GM13976 (cell line): ENCODE results near the gene ENTPD6.
"Not testable (repeated sequence)": the region's sequence is repeated elsewhere in the genome, so short reads cannot be mapped to it uniquely, and the experiment has no call there.

Experiments
- DNase-seq: peaks from one replicate; pipeline ENCODE4 v3.0.0; 2012; ENCODE audit warnings: low spot score
- in situ Hi-C: fragments of 300-500 bp; cut with MboI; formaldehyde crosslinking; loops from one replicate; pipeline ENCODE4 v1.12.0; 2022; ENCODE audit warnings: low sequenced_read_pairs, mixed read lengths, inconsistent platforms; ENCODE audit not compliant: unreplicated experiment
- TF ChIP-seq, protein P1 (sequence below): IDR thresholded peaks from 2 replicates; pipeline ENCODE4 v1.5.1; 2012; ENCODE audit warnings: borderline replicate concordance, mild to moderate bottlenecking; ENCODE audit not compliant: insufficient read depth; ENCODE audit errors: extremely low read depth, missing control alignments, control extremely low read depth

Gene ENTPD6

GRCh38 chr20:25236450-25237304 lies 41.2 kb downstream of the ENTPD6 start:
- no peak for DNase-seq
- TF ChIP-seq, protein P1, sequence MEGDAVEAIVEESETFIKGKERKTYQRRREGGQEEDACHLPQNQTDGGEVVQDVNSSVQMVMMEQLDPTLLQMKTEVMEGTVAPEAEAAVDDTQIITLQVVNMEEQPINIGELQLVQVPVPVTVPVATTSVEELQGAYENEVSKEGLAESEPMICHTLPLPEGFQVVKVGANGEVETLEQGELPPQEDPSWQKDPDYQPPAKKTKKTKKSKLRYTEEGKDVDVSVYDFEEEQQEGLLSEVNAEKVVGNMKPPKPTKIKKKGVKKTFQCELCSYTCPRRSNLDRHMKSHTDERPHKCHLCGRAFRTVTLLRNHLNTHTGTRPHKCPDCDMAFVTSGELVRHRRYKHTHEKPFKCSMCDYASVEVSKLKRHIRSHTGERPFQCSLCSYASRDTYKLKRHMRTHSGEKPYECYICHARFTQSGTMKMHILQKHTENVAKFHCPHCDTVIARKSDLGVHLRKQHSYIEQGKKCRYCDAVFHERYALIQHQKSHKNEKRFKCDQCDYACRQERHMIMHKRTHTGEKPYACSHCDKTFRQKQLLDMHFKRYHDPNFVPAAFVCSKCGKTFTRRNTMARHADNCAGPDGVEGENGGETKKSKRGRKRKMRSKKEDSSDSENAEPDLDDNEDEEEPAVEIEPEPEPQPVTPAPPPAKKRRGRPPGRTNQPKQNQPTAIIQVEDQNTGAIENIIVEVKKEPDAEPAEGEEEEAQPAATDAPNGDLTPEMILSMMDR: no peak
- in situ Hi-C loops: no loop called here

DNA sequence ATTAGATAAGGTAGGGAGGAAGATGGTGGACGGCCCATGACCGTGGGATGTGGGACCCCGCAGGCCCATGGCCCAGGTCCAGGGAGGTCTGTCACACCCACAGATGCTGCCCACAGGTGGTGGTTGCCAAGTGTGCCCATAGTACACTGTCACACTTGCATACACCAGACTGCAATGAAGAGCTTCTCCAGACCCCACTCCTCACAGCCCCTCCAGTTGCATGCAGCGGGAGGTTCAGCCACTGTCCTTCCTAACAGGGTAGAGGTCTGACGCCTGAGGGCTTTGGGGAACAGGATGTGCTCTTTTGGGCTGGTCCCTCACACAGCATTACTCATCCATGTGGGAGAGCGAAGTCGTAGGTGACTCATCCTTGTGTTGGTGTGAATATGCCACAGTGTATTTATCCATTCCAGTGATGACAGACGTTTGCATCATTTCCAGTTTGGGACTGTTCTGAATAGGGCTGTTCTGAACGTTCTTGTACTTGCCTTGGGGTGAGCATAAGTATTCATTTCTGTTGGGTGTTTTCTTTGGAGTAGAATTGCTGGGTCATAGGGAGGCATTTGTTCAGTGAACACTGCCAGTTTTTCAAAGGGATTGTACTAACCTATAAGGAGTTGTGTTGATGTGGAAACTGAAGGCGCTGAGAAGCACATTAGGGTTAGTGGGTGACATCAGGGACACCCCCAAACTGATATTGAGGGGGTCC lies 42.3 kb downstream of the ENTPD6 start:
- DNase-seq: no peak
- in situ Hi-C loops: no loop called here
- TF ChIP-seq, protein P1: no peak

DNA sequence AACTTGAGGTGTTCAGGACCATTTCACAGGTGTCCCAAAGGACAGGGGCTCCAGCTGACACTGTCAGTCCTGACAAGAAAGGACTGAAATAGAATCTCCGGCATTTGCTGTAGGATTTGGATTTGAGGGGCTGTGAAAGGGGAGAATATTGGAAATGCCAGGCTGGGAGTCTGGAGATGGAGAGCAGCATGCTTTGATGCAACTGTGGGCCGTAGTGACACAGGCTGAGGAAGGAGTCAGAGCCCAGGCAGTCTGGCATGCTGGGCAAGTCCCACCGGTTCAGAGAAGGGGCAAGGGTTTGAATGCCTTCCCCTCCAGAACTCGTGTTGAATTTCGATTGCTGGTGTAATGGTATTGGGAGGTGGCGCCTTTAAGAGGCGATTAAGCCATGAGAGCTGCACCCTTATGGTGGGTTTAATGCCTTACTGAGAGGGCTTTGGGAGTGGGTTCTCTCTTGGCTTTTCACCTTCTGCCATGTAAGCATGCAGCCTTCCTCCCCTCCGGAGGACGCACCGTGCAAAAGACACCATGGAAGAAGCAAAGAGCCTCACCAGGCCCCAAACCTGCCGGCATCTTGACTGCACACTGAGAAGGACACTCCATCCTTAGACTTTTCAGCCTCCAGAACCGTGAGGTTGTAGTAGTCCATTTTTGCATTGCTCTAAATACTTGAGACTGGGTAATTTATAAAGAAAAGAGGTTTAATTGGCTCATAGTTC lies 43.0 kb downstream of the ENTPD6 start:
- DNase-seq: no peak
- in situ Hi-C loops: no loop called here
- TF ChIP-seq, protein P1: no peak

- TF ChIP-seq, protein P1: no peak
- in situ Hi-C loops: no loop called here
- no peak for DNase-seq
Observed at GRCh38 chr20:25239387-25240370, 44.2 kb downstream of the ENTPD6 start.

DNA sequence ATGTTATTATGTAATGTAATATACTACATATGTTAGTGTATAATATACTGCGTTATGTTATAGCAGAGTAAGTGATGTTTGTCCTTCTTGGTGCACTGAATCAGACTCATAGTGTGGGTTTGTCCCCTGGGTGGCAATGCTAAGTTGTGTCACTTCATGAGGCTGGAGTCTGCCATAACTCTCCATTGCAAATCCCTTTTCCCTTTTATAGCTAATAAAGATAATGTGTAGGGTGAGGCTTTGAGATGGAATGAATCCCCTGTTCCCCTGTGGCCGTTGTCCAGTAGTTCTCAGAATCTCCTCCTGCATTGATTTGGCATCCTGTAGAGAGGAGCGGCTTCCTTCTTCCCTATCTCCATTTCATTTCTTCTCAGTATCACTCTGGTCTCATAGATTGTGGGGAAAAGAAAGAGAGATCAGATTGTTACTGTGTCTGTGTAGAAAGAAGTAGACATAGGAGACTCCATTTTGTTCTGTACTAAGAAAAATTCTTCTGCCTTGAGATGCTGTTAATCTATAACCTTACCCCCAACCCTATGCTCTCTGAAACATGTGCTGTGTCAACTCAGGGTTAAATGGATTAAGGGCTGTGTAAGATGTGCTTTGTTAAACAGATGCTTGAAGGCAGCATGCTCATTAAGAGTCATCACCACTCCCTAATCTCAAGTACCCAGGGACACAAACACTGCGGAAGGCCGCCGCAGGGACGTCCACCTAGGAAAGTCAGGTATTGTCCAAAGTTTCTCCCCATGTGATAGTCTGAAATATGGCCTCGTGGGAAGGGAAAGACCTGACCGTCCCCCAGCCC lies 45.5 kb downstream of the ENTPD6 start:
- DNase-seq, in situ Hi-C loops: not testable (repeated sequence)

GRCh38 chr20:25241659-25241955 lies 46.1 kb downstream of the ENTPD6 start:
- in situ Hi-C loops, DNase-seq: not testable (repeated sequence)
